Cardiac fibroblast (primary cell): Measurements from ENCODE around the gene APMAP.

Experiments
- DNase-seq, 2 donors: peaks; one replicate each; pipeline versions ENCODE4 v3.0.0 to v3.0.0-alpha.2; 2010; ENCODE audit warnings: low read depth in 2 of 2
- H3K4me3 ChIP-seq, 2 donors: replicated peaks in 1 of 2; 1 replicate in 1 of 2; 2 replicates in 1 of 2; pipeline ENCODE4 v1.5.1; 2011; ENCODE audit warnings: low read depth in 2 of 2, low read length in 2 of 2, mild to moderate bottlenecking in 2 of 2, moderate library complexity in 1 of 2
- TF ChIP-seq, protein P1 (sequence below): IDR thresholded peaks from one replicate; pipeline ENCODE4 v1.5.1; 2011; ENCODE audit warnings: low read depth, mild to moderate bottlenecking, low read length, inconsistent platforms

Gene APMAP

DNA sequence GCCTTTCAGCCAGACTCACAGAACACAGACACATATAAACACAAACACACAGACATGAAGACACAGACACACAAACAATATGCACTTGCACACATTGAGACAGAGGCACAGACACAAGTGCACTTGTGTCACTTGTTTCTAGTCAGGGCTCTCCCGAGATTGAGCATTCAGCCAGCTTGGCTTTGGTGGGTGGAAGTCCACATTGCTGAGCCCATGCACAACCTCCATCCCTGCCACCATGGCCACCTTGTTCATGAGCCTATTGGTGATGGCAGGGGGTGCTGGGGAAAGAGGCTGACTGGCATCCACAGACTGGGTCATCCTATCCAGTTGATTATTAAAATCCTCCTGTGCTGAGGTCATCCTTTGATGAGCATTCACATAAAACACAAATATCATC is 55.0 kb downstream of the APMAP start:
- H3K4me3 ChIP-seq, result no peak overlapping the region
- DNase-seq, result no peak
- TF ChIP-seq, protein P1, sequence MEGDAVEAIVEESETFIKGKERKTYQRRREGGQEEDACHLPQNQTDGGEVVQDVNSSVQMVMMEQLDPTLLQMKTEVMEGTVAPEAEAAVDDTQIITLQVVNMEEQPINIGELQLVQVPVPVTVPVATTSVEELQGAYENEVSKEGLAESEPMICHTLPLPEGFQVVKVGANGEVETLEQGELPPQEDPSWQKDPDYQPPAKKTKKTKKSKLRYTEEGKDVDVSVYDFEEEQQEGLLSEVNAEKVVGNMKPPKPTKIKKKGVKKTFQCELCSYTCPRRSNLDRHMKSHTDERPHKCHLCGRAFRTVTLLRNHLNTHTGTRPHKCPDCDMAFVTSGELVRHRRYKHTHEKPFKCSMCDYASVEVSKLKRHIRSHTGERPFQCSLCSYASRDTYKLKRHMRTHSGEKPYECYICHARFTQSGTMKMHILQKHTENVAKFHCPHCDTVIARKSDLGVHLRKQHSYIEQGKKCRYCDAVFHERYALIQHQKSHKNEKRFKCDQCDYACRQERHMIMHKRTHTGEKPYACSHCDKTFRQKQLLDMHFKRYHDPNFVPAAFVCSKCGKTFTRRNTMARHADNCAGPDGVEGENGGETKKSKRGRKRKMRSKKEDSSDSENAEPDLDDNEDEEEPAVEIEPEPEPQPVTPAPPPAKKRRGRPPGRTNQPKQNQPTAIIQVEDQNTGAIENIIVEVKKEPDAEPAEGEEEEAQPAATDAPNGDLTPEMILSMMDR, result no peak

DNA sequence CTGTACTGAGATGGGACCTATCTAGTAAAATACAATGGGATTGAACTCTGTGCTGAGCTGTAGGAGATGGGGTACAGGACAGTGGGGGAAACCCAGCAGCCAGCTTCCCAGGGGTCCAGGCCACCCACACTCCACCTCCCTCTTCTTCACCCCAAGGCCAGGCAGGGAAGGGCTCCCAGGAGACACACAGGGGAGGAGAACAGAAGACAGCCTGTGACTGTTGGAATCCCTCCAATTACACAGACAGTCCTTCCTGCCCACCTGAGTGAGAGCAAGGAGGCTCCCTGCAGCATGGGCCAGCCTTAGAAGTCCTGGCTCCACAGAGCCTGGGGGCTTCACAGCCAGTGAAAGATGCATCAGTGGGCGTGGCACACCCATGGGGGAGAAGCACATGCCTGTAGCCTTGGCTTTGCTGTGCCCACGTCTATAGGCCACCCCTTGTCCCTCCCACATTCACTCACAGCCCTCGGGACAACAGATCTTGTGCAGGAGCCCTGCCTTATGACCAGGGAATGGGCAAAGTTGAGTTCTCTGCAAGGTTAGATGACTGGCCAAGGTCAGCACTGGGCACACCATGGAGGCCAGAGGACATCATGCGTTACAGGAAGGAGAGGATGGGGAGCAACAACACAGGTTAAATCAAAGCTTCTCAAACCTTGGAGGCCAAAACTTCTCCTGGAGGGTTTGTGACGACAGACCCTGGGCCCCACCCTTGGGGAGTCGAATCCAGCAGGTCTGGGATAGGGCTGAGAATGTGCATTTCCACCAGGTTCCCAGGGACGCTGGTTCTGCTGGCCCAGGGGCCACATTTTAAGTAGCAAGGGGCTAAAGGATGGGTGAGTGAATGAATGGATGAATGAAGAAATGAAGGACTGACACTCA is 55.8 kb downstream of the APMAP start:
- TF ChIP-seq, protein P1, result no peak
- H3K4me3 ChIP-seq, result no peak overlapping the region
- DNase-seq, result no peak

DNA sequence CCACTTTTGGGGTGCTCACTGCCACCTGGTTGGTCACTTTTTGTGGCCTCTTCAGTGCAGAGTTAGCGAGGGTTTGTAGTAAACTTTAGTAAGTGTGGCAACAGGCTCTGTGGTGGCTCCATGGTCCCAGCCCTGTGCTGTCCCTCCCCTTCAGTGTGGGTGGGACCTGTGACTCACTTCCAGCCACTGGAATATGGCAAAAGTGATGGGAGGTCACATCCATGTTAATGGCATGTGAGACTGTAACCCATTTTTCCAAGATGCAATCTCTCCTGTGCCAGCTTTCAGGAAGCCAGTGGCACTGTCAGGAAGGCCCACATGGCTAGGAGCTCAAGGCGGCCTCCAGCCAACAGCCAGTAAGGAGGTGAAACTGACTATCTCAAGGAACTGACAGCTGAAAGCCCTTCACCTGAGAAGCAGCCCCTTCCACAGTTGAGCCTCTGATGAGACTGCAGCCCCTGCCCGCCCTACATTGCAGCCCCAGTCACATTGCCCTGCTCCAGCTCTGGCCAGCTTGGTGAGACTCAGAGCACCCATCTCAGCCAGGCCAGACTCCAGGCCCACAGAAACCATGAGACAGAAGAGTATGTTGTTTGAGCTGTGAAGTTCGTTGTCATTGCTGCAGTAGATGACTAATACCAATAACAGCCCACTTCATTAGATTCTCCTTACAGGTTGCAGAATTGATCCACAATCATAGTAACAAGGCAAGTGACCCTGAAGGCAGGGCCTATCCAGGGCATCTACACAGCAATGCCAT is 56.6 kb downstream of the APMAP start:
- DNase-seq, result no peak
- TF ChIP-seq, protein P1, result no peak

DNA sequence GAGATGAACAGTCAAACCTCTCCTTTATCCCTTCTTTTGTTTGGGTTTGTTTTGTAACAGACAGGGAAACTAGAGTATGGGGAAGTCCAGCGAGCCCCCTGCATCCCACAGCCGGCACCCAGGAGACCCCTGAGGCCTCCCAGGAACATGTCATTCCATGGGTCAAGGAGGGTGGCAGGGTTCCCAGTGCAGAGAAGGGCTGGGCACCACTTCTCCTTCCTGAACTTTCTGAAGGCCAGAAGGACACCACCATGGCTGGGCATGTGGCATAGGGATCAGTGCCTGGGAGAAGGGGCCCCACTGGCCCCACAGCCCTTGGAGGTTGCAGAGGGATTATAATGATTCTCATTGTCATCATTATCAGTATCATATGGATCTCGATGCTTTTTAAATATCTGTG is 57.4 kb downstream of the APMAP start:
- no peak overlapping the region for H3K4me3 ChIP-seq
- no peak for DNase-seq
- TF ChIP-seq, protein P1, result no peak

More for the DNA sequence above, 56.6 kb downstream of the APMAP start:
- no peak overlapping the region for H3K4me3 ChIP-seq

DNA sequence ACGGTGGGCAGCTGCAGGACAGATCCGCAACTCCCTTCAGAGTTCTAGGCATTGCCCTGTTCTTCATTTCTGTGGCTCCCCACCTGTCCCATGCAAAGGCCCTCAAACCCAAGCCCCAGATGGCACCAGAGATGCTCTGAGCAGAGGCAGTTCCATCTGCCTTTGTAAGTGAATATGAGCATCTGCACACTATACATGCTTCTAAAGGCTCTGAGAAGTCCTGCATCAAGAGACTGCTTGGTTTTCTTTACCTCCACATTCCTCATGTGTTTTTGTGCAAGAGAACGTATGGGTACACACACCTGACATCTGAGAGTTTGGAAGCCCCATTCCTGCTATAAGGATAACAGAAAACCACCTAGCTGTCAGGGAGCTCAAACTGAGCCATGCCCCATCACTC is 57.8 kb downstream of the APMAP start:
- DNase-seq, result no peak
- TF ChIP-seq, protein P1, result no peak

DNA sequence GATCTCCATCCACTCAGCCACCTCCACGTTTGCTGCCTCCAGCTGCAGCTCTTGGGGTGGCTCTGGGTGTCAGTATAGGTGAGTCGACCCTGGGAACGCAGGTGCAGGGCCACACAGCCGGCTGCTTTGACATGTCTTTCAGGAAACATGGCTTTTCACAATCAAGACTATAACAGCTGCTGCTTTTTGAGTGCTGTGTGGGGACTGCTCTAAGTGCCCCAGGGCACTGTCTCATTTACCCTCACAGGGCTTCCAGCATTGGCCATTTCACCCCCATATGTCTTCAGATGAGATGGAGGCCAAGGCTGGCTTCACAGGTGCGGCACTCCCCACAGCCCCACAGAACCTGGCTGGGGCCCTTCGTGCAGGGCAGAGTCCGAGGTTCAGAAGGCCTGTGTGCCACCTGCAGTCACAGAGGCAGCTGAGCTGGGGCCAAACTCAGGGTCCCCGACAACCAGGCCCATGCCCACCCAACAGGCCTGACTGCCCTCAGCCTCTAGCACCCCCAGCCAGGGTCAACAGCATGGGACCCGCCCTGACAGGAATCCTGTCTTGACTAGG is 58.4 kb downstream of the APMAP start:
- no peak for DNase-seq

More for the DNA sequence above, 57.8 kb downstream of the APMAP start:
- no peak overlapping the region for H3K4me3 ChIP-seq

More for the DNA sequence above, 58.4 kb downstream of the APMAP start:
- TF ChIP-seq, protein P1, result no peak
- H3K4me3 ChIP-seq, result no peak overlapping the region
